Skeletal muscle satellite cell (primary cell): ENCODE data around the gene CDKN2B-AS1.
A peak's percentile ranks its signal among the peaks of the same experiment; 100 is the strongest.

Source experiments
- H3K27me3 ChIP-seq: 2 replicates; pipeline ENCODE4 v1.7.0; 2013; ENCODE audit warnings: low read length; ENCODE audit not compliant: control insufficient read depth, insufficient read depth
- H3K36me3 ChIP-seq: 2 replicates; pipeline ENCODE4 v1.7.0; 2013; ENCODE audit warnings: mild to moderate bottlenecking, control low read depth, low read length; ENCODE audit not compliant: insufficient read depth
- H3K4me1 ChIP-seq: 2 replicates; pipeline ENCODE4 v1.7.0; 2013; ENCODE audit warnings: low read length; ENCODE audit not compliant: control insufficient read depth, insufficient read depth
- H3K4me2 ChIP-seq: 2 replicates; pipeline ENCODE4 v1.7.0; 2013; ENCODE audit warnings: mild to moderate bottlenecking, low read length
- H3K4me3 ChIP-seq: 2 replicates; pipeline ENCODE4 v1.7.0; 2013; ENCODE audit warnings: low read length
- H3K9ac ChIP-seq: 2 replicates; pipeline ENCODE4 v1.7.0; 2013; ENCODE audit warnings: mild to moderate bottlenecking, low read depth, low read length, moderate library complexity
- H3K9me3 ChIP-seq: replicated peaks from 2 replicates; pipeline ENCODE4 v1.7.0; 2013; ENCODE audit warnings: mild to moderate bottlenecking, control low read depth, low read length

Gene CDKN2B-AS1

DNA sequence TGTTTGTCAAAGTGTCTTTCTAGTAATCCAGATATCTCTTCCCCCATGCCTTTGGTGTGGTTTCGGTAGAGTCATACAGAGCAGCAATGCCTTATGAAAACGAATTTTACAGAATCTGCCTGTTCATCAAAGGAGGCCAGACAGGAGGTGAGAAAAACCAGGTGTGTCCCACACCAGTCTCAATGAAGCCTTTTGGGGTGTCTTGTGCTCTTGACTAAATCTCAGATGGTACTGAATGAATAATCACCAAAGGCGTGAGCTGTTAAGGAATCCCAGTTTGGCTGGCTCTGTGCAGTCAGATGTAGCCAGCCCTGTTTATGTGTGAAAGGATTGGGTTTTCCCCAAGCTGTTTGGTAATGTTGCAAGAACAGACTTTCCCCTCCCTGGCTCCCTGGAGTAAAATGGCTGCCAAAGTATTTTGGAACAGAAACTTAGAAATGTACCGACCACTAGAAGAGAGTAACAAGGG, 85.3 kb downstream of the CDKN2B-AS1 start:
- H3K9me3 ChIP-seq, result no peaks in the 10 kb centered on the region
- H3K27me3 ChIP-seq, result no peaks in the 10 kb centered on the region
- H3K9ac ChIP-seq, result no peak overlapping the region
- H3K4me2 ChIP-seq, result no peak overlapping the region
- H3K4me1 ChIP-seq, result peaks cover 14% of the 10 kb centered on the region
- no peaks in the 10 kb centered on the region for H3K36me3 ChIP-seq
- no peak overlapping the region for H3K4me3 ChIP-seq

DNA sequence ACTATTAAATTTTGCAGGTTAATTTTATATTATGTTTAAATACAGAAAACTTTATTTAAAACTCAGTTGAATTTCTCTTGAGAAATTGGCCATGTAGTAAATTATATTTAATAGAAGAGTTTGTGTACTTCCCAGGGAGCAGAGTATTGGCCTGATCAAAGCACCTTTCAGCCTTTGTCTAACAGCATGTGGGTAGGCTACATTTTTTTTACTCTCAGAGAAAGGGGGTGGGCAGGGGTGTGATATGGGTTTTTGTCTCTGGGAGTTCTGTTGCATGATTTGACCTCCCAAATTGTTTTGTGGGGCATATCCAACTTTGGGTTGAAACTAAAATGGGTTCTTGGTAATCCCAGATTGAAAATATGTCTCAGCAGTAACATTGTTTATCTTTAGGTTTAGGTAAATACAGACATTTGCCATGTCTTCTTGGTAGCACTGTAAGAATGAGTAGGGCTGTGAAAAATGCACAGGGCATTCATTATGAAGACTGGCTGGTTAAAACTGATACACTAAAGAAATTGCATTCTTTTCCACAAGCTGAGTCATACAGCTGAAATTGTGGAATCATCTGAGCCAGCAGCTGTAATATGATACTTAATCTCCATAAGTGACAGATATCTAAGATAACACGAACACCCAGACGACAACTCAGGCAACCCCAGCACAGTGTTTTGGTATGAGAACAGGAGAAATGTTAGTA, 89.9 kb downstream of the CDKN2B-AS1 start:
- Histone ChIP-seq H3K4me3 (no peak overlapping the region), H3K36me3 (no peaks in the 10 kb centered on the region), H3K4me1 (peaks cover 19% of the 10 kb centered on the region), H3K9ac (peak overlapping the region; percentile 38), H3K4me2 (peak overlapping the region; percentile 55), H3K9me3 (no peaks in the 10 kb centered on the region), H3K27me3 (no peaks in the 10 kb centered on the region)

DNA sequence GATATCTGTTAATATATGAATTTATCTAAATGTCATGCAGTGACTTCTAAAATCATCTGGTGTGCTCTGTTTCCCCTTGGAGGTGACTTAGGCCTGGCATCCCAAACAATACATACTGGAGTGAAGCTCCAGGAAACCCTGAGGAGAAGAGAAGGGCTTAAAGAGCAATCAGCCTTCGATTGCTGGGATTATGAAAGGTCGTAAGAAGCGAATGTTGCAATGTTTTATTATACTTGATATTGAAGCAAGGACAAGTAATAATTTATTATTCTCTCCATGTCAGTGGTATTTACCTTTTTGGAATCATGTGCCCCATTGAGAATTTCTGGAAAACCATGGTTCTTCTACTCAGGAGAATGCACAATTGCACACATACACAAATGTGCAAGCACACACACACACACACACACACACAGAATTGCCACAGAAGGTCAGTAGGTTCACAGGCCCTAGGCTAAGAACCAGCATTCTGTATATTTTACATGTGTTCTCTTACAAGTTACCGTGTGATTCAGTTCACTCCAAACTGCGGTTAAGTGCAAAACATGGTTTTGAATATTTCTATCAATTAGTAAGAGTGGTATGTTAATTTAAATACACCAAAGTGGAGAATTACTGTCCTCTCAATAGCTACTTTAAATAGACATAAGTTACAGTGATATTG, 93.6 kb downstream of the CDKN2B-AS1 start:
- Histone ChIP-seq H3K27me3 (no peaks in the 10 kb centered on the region), H3K9me3 (no peaks in the 10 kb centered on the region), H3K4me3 (no peak overlapping the region), H3K9ac (no peak overlapping the region), H3K4me2 (no peak overlapping the region), H3K36me3 (no peaks in the 10 kb centered on the region), H3K4me1 (peaks cover 13% of the 10 kb centered on the region)

DNA sequence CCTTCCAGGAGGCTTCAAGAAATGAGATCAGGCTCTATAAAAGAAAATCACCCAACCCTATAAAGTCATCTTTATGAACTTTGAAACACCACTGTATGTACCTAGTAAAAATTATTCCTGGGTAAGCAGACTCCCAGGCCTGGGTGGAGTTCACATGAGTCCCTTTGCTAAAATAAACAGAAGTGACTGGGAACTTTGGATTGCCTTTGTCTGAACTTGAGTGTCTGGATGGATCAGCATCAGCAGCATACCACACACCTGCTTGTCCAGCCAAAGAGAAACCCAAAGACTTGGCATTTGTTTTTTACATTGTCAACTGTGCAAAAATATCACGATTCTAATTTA, 94.1 kb downstream of the CDKN2B-AS1 start:
- Histone ChIP-seq H3K4me3 (no peak overlapping the region), H3K4me1 (peaks cover 13% of the 10 kb centered on the region), H3K27me3 (no peaks in the 10 kb centered on the region)

DNA sequence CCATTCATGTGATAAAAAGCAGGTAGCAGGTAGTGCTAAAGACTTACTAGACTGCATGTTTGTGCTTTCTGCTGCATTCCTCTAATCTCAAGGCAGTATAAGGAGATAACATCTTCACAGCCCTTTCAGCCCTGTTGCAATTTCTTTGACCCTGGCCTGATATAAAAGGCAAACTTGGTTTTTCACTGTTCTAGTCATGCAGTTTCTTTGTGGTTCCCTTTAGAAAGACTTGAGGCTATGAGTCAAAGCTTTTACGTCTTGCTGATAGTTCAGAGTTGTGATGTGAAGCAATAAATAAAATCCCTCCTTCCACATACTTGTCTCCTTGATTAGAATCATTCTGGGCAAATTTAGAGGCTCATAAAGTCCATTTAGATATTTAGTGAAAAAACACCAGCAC, 103.1 kb downstream of the CDKN2B-AS1 start:
- no peaks in the 10 kb centered on the region for H3K27me3 ChIP-seq
- H3K4me3 ChIP-seq, result no peak overlapping the region
- peak overlapping the region; percentile 33 for H3K9ac ChIP-seq
- H3K36me3 ChIP-seq, result no peaks in the 10 kb centered on the region
- peaks cover 25% of the 10 kb centered on the region for H3K4me1 ChIP-seq
- H3K4me2 ChIP-seq, result peak overlapping the region; percentile 31
- no peaks in the 10 kb centered on the region for H3K9me3 ChIP-seq

More for the DNA sequence above, 94.1 kb downstream of the CDKN2B-AS1 start:
- H3K9me3 ChIP-seq, result no peaks in the 10 kb centered on the region
- H3K4me2 ChIP-seq, result no peak overlapping the region
- no peaks in the 10 kb centered on the region for H3K36me3 ChIP-seq
- H3K9ac ChIP-seq, result no peak overlapping the region

DNA sequence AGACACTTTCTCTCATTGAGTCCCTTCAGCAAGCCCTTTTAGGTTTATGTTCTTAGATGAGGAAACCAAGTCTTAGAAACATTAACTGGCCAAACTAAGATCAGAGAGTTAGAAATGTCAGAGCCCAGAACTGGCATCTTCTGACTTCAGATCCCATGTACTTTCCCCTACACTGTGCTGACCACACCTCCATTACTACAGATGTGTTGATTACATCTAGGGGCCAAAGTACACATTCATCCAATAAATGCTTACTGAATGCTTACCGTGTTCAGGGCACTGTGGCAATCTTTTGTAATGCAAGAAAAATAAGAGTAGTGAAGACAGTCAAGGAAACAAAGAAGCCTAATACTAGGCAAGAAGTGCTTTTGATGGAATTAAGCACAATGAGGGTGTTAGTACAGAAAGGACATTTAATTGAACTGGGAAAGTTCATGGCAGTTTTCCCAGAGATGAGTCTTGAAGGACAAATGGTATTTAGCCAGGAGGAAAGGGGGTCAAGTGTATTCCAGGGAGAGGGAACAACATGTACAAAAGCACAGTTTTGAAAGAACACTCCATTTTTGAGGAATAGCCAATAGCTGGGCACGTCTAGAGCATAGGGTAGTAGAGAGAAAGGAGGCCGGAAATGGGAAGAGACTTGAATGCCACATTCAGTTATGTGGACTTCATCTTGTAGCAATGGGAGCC, 104.2 kb downstream of the CDKN2B-AS1 start:
- Histone ChIP-seq H3K9me3 (no peaks in the 10 kb centered on the region), H3K9ac (peak overlapping the region; percentile 0), H3K4me2 (no peak overlapping the region), H3K36me3 (no peaks in the 10 kb centered on the region), H3K4me1 (peaks cover 30% of the 10 kb centered on the region), H3K27me3 (no peaks in the 10 kb centered on the region), H3K4me3 (no peak overlapping the region)

DNA sequence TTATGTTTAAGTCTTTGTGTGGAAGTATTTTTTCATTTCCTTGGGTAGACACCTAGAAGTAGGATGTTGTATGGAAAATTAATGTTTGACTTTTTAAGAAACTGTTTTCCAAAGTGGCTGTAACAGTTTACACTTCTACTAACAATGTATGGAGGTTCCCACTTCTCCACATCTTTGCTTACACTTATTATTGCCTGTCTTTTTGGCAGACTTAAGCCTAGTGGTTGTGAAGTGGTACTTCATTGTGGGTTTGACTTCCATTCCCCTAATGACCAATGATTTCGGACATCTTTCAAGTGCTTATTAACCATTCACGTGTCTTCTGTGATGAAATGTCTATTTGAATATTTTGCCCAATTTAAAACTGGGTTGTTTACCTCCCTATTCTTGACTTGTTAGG, 106.0 kb downstream of the CDKN2B-AS1 start:
- Histone ChIP-seq H3K9ac (no peak overlapping the region), H3K27me3 (no peaks in the 10 kb centered on the region), H3K4me3 (no peak overlapping the region), H3K4me1 (peaks cover 48% of the 10 kb centered on the region), H3K9me3 (no peaks in the 10 kb centered on the region), H3K4me2 (no peak overlapping the region), H3K36me3 (no peaks in the 10 kb centered on the region)

DNA sequence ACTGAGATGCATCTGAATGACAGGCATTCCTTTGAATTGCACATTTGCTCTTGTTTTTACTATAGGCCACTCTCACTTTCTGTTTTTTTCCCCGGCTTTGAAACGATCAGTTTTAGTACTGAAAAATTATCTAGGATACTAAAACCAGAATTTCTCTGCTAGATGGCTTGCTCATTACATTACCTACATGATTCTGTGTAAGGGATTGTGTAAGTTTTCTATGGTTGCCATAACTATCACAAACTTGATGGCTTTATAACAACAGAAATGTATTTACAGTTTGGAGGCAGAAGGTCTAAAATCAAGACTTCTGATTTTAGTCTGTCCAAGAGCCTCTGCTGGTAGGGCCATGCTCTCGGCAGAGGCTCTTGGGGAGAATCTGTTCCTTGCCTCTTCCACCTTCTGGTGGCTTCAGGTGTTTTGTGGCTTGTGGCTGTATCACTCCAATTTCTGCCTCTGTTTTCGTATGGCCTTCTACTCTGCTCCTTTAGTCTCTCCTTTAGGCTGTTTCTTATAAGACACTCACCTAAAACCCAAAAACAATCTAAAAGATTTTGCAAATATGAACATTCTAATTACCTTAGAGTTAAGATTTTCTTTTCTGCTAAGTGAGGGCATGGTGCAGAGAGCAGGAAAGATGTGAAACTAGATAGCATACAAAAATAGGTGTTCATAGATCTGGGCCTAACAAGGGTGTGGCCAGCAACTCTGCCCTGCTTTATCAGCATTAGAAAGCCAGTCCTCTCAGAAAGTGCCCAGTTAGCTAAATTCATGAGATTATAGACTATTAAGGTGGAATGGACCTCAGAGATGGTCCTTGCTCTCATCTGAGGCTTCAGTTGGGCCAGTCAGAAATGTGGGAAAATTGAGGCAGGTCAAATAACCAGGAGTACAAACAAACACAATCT, 107.8 kb downstream of the CDKN2B-AS1 start:
- no peak overlapping the region for H3K4me3 ChIP-seq

DNA sequence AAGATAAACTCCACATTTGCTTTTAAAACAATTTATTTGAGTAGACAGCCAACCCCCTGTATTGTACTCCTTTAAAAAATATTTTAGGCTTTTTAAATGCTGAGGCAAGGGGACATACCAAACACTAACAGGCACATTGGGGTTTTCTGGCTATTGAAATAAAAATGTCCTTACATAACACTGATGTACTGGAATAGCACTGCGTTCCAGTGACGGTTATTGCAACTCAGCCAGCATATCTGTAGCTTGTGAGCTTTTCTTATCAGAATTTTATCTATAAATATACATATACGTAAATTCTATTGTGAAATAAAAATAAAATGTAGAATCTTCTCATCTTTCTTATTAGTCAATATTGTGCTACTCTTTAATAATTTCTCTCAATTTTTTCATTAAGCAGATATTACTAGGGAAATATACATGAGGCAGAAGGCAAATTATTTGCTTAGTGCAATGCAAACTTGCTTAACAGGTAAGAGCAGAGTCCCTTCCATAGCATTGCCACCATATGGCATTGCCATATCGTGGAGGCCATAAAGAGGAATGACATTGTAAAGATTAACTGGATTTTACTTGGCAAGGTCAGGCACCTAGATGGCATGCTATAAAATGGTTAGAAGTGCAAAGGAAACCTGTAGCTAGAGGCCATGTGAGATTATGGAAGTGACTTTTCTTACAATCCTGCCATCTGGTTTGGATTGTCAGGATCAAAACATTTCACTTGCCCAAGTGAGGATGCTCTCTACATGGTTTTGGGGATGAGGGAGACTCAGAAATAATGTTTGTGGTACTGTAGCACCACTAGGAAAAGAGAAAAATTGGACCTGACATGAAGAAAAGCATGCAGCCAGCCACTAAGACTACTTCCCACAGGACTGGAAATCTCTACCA, 109.3 kb downstream of the CDKN2B-AS1 start:
- Histone ChIP-seq H3K36me3 (no peaks in the 10 kb centered on the region), H3K4me2 (peak overlapping the region; percentile 59), H3K9ac (peak overlapping the region; percentile 71), H3K27me3 (no peaks in the 10 kb centered on the region), H3K4me3 (peak overlapping the region; percentile 25), H3K4me1 (peaks cover 48% of the 10 kb centered on the region), H3K9me3 (no peaks in the 10 kb centered on the region)

More for the DNA sequence above, 107.8 kb downstream of the CDKN2B-AS1 start:
- peak overlapping the region; percentile 6 for H3K4me2 ChIP-seq
- H3K27me3 ChIP-seq, result no peaks in the 10 kb centered on the region
- H3K9me3 ChIP-seq, result no peaks in the 10 kb centered on the region
- peak overlapping the region; percentile 68 for H3K9ac ChIP-seq
- H3K4me1 ChIP-seq, result peaks cover 52% of the 10 kb centered on the region
- no peaks in the 10 kb centered on the region for H3K36me3 ChIP-seq

DNA sequence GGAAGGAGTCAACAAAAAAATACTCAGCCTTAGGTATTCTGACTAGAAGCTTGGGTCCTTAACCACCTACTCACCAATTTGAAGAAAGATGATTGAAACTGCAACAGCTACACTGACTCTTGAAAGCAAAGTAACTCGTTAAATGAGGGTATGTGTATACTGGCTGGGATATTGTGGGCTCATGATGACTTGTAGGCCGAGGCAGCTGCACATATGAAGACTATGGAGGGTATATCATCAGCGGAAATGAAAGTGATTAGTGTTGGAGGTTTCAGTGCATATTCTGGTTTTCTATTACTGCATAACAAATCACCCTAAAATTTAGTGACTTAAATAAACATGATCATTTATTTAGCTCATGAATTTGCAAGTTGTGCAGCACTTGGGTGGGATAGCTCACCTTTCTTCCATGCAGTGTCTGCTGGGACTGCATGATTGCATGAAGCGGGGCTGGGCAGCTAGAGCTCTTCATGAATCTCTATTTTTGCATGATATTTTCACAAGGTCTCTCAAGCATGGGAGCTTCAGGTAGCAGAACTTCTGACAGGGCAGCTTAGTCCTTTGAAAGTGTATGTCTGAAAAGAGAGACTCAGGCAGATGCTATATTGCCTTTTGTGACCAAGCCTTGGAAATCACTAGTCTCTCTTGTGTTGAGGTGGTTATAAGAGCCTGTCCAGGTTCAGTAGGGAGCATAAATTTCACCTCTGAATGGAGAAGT, 110.6 kb downstream of the CDKN2B-AS1 start:
- H3K9me3 ChIP-seq, result no peaks in the 10 kb centered on the region
- H3K4me1 ChIP-seq, result peaks cover 43% of the 10 kb centered on the region
- H3K27me3 ChIP-seq, result no peaks in the 10 kb centered on the region
- no peak overlapping the region for H3K4me2 ChIP-seq
- H3K9ac ChIP-seq, result no peak overlapping the region
- H3K36me3 ChIP-seq, result no peaks in the 10 kb centered on the region
- no peak overlapping the region for H3K4me3 ChIP-seq
